SK-N-SH treated with all-trans-retinoic acid at 6 μM for 48 hours (cell line): ENCODE results near the gene STARD13.

Experiments used
- ARNTL ChIP-seq: fragments of 450-650 bp; formaldehyde crosslinking; IDR thresholded peaks from 2 replicates; pipeline ENCODE4 v1.5.0; 2020; ENCODE audit warnings: low read depth, mild to moderate bottlenecking, moderate library complexity, borderline replicate concordance
- RARB ChIP-seq: fragments of 250-450 bp; sonication (Bioruptor Pico); IDR thresholded peaks from 2 replicates; pipeline ENCODE4 v1.8.0; 2021; ENCODE audit warnings: mild to moderate bottlenecking, moderate library complexity
- ZFP3 ChIP-seq: fragments of 250-450 bp; sonication (Bioruptor Pico); IDR thresholded peaks from 2 replicates; pipeline ENCODE4 v1.5.0; 2020; ENCODE audit warnings: mild to moderate bottlenecking, moderate library complexity
- ZFP30 ChIP-seq: fragments of 450-650 bp; formaldehyde crosslinking; IDR thresholded peaks from 2 replicates; pipeline ENCODE4 v1.5.0; 2022; ENCODE audit warnings: mild to moderate bottlenecking, moderate library complexity
- TF ChIP-seq, protein P1 (sequence below): fragments of 250-450 bp; sonication (Bioruptor Pico); IDR thresholded peaks from 2 replicates; pipeline ENCODE4 v1.8.0; 2021; ENCODE audit warnings: low read depth, mild to moderate bottlenecking, moderate library complexity, borderline replicate concordance
- TF ChIP-seq, protein P2 (sequence below): fragments of 250-450 bp; sonication (Bioruptor Pico); IDR thresholded peaks from 2 replicates; pipeline ENCODE4 v1.5.1; 2020; ENCODE audit warnings: low read depth, mild to moderate bottlenecking, moderate library complexity

DNA sequence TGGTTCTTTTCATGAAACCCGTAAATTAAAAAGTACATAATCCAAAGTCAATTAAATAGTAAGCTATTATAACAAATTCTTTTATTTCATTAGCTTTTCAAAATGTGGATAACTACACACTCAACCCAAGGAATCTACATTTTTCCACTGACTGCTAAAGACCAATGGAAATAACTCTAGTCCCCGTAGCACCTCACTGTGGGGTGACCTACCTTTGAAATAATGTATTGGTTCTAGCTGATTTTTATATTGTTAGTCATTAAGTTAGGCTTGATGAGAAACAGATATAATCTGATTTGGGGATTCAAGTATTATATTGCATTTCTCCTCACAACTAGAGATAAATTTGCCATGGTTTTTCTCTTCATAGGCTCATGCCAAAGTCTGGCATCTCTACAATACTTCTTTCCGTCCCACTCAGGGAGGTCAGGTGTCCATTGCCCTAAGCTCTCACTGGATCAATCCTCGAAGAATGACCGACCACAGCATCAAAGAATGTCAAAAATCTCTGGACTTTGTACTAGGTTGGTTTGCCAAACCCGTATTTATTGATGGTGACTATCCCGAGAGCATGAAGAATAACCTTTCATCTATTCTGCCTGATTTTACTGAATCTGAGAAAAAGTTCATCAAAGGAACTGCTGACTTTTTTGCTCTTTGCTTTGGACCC is 232.0 kb downstream of the STARD13 start:
- no peak for TF ChIP-seq ZFP3 (CRISPR knock-in tag)
- TF ChIP-seq, protein P1, sequence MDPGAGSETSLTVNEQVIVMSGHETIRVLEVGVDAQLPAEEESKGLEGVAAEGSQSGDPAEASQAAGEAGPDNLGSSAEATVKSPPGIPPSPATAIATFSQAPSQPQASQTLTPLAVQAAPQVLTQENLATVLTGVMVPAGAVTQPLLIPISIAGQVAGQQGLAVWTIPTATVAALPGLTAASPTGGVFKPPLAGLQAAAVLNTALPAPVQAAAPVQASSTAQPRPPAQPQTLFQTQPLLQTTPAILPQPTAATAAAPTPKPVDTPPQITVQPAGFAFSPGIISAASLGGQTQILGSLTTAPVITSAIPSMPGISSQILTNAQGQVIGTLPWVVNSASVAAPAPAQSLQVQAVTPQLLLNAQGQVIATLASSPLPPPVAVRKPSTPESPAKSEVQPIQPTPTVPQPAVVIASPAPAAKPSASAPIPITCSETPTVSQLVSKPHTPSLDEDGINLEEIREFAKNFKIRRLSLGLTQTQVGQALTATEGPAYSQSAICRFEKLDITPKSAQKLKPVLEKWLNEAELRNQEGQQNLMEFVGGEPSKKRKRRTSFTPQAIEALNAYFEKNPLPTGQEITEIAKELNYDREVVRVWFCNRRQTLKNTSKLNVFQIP (CRISPR knock-in tag), result no peak
- TF ChIP-seq, protein P2, sequence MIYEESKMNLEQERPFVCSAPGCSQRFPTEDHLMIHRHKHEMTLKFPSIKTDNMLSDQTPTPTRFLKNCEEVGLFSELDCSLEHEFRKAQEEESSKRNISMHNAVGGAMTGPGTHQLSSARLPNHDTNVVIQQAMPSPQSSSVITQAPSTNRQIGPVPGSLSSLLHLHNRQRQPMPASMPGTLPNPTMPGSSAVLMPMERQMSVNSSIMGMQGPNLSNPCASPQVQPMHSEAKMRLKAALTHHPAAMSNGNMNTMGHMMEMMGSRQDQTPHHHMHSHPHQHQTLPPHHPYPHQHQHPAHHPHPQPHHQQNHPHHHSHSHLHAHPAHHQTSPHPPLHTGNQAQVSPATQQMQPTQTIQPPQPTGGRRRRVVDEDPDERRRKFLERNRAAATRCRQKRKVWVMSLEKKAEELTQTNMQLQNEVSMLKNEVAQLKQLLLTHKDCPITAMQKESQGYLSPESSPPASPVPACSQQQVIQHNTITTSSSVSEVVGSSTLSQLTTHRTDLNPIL (CRISPR knock-in tag), result no peak
- no peak for TF ChIP-seq ARNTL (CRISPR knock-in tag)
- TF ChIP-seq ZFP30 (CRISPR knock-in tag), result no peak
- TF ChIP-seq RARB (CRISPR knock-in tag), result no peak
